HG03342 (cell line): ENCODE results near the gene EIF5A2.
A peak's percentile ranks its signal among the peaks of the same experiment; 100 is the strongest.
"Not testable (repeated sequence)": the region's sequence is repeated elsewhere in the genome, so short reads cannot be mapped to it uniquely, and the experiment has no call there.

Experiments
- ATAC-seq: cut with Tn5 transposase; IDR thresholded peaks from one replicate; pipeline ENCODE4 v1.9.1; 2021; ENCODE audit warnings: mild to moderate bottlenecking, moderate library complexity; ENCODE audit not compliant: unreplicated experiment

The EIF5A2 gene

DNA sequence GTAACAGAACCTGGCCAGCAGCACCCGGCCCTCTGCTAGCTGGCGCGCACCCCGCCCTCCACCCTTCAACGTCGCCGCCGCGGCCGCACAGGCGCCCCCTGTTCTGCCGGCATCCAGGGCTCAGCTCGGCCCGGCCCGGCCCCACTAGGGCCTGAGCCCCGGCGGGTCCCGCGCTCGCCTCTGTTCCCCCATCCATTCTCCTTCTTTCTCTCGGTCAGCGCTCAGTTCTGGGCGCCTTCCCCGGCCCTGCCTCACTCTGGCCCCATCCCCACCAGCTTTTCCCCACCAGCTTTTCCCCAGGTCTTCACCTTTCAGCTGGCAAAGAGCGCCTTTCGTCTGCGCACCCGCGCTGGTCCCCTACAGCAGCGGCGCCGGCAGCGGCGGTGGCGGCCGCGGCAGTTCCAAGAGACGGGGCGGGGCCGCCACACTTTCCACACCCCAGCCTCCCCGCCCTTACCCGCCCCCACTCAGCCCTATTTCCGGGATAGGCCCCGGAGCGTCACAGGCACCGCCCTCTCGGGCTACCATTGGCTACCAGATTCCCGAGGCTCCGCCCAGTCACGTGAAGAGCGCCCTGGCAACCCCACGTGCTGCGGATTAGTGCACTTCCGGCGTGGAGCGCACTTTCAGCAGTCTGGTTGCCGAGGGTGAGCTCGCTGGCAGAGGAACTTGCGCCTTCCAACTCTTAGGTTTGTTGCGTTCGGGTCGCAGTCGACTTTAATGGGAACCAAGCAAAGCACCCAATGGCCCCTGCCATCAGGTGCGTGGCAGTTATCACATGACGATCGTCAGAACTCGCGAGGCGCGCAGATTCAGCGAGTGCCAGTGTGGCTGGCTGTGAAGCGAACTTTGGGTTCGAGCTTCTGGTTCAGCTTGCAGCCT lies at the start of gene EIF5A2:
EIF5A2 (minus strand) TSS at position 403 of the 882 bp plus-strand sequence. CDS start 831 bp downstream, outside the sequence.
- ATAC-seq: peak; percentile 76

DNA sequence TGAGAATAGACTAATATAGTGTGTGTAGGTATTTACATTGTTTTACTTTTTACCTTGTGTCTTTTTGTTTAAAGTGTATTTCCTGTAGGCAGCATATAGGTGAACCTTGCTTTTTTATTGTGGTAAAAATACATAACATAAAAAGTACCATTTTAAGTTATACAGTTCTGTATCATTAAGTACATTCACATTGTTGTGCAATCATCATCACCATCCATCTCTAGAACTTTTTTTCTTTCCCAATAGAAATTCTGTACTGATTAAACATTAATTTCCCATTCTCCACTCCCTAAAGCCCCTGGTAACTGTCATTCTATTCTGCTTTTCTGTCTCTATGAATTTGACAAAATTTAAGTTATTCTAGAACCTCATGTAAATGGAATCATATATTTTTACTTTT lies 48.2 kb upstream of the EIF5A2 start:
- no peak for ATAC-seq

DNA sequence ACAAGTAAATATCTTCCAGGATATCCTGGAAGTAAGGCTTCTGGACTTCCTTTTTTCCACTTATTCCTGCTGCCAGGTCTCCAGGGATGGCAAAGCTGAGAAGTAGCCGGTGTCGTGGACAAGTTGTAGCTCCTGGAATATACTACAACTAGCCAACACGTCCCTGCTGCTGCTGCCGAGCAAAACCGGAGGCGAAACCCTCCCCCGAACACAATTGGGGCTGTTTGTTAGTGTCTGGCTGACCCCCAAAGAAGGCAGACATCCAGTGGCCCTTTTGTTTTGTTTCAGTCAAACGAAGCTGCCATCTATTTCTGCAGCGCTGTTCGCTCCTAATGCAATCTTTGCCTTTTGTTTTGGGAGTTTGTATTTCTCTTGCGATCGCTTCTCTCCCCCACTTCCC lies 45.3 kb upstream of the EIF5A2 start:
- no peak for ATAC-seq

DNA sequence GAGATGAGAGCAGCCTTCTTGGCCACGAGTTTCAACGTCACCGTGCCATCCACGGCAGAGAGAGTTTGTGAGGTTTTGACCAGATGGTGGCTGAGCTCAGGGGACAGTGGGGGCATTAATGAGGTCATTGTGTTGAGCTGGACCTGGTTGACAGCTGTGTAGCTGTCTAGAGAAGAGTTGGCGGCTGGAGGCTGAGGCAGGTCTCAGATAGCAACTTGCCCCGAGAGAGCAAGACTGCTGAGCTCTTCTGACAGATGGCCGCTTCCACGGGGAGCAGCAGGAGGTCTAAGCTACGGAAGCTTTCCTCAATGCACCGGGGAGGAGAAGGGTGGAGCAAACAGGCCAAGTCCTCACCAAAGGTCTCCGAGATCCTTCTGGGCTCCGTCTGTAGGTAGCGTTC lies 44.8 kb upstream of the EIF5A2 start:
- no peak for ATAC-seq

DNA sequence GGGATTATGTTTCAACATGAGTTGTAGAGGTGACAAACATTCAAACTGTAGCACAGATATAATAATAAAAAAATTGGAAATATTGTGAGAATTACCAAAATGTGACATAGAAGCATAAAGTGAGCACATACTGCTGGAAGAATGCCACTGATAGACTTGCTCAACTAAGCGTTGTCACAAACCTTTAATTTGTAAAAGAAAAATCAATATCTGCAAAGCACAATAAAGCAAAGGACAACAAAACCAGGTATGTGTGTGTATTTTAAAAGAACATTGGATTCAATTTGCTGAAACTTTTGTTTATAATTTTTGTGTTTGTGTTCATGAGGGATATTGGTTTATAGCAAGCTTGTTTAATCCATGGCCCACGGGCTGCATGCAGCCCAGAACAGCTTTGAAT lies 40.8 kb upstream of the EIF5A2 start:
- ATAC-seq: no peak

DNA sequence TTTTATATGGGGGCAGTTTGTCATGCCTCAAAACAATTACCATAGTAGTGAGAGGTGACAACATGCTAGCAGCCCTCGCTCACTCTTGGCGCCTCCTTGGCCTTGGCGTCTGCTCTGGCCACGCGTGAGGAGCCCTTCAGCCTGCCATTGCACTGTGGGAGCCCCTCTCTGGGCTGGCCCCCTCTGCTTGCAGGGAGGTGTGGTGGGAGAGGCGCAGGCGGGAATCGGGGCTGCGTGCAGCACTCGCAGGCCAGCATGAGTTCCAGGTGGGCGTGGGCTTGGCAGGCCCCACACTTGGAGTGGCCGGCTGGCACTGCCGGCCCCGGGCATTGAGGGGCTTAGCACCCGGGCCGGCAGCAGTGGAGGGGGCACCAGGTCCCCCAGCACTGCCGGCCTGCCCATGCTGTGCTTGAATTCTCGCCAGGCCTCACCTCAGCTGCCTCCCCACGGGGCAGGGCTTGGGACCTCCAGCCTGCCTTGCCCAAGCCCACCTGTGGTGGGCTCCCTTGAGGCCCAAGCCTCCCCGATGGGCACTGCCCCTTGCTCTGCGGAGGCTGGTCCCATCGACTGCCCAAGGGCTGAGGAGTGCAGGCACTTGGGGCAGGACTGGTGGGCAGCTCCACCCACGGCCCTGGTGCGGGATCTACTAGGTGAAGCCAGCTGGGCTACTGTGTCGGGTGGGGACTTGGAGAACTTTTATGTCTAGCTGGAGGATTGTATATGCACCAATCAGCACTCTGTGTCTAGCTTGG lies 38.8 kb upstream of the EIF5A2 start:
- no peak for ATAC-seq

DNA sequence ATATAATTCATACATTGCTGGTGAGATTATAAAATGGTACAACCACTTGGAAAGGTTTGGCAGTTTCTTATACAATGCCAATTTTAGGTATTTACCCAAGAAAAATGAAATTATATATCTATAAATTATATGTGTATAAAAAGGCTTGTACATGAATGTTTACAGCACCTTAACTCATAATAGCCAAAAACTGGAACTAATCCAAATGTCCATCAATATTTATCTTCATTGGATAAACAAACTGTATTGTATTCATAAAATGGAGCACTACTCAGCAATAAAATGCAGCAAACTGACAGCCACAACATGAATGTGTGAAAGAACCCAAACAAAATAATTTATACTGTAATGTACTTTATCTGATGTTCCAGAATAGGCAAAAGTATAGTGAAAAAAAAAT lies 33.6 kb upstream of the EIF5A2 start:
- no peak for ATAC-seq

DNA sequence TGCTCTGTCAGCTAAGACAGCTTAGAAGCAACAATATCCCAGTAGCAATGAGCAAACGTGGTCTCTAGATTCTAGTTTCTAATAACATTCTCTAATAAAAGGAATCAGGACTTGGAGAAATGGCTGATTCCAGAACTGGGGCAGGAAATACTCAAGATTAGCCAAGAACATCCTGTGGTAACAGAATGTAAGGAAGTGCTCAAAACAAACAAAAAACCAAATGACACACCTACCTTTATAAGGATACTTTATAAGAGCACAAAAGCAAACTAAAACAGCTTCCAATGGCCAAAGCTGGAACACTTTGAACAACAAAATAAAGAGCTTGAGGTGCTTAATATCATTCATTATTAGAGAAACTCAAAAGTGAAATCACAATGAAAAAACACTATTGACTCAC lies 33.1 kb upstream of the EIF5A2 start:
- ATAC-seq: no peak

DNA sequence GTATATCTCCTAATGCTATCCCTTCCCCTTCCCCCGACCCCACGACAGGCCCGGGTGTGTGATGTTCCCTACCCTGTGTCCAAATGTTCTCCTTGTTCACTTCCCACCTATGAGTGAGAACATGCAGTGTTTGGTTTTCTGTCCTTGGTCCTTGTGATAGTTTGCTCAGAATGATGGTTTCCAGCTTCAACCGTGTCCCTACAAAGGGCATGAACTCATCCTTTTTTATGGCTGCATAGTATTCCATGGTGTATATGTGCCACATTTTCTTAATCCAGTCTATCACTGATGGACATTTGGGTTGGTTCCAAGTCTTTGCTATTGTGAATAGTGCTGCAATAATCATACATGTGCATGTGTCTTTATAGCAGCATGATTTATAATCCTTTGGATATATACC lies 24.6 kb upstream of the EIF5A2 start:
- ATAC-seq: not testable (repeated sequence)

DNA sequence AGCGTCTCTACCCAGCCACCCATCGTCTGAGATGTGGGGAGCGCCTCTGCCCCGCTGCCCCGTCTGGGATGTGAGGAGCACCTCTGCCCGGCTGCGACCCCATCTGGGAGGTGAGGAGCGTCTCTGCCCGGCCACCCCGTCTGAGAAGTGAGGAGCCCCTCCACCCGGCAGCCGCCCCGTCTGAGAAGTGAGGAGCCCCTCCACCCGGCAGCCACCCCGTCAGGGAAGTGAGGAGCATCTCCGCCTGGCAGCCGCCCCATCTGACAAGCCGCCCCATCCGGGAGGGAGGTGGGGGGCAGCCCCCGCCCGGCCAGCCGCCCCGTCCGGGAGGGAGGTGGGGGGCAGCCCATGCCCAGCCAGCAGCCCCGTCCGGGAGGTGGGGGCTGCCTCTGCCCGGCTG lies 15.1 kb upstream of the EIF5A2 start:
- ATAC-seq: not testable (repeated sequence)

DNA sequence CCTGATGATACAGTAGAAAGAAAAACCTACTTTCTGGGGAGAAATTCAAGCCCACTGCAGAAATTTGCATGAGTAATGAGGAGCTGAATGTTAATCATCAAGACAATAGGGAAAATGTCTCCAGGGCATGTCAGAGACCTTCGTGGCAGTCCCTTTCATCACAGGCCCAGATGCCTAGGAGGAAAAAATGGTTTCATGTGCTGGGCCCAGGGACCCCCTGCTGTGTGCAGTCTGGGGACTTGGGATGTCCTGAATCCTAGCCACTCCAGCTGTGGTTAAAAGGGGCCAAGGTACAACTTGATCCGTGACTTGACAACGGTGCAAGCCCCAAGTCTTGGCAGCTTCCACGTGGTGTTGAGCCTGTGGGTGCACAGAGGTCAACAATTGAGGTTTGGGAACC lies 10.3 kb upstream of the EIF5A2 start:
- ATAC-seq: no peak

DNA sequence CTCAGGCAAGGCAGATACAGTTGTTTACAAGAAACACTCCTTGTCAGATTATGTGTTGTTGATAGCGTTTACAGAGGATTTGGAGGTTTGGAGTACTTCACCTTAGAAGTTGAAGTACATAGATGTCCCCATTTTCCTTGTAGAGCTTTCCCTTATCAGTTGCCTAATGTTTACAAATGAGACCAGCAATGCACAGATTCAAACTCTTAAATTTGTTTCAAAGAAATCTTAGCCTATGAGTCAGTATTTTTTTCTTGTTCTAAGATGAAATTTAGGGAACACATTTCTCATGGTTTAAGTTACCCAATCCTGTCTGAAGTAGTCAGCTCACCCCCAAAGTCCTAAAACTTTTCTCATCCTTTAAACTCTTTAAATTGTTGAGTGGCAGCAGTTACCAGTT lies 6.3 kb upstream of the EIF5A2 start:
- ATAC-seq: no peak

DNA sequence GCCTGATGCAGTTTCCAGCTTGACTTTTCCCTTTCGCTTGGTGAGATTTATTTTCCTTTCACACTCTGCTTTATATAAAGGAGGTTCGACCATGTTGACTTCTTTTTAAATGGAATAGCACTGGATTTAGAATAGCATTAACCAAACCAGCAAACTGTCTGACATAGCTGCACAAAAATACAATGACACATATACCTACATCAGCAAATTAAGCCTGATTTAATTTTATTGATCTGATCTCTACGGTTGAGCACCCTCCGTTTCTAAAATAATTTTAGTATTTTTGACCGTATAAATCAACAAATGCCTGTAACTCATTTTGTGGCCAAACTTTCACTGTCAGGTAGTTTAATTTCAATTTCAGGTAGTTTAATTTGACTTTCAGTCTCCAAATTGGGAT lies 5.8 kb upstream of the EIF5A2 start:
- no peak for ATAC-seq

DNA sequence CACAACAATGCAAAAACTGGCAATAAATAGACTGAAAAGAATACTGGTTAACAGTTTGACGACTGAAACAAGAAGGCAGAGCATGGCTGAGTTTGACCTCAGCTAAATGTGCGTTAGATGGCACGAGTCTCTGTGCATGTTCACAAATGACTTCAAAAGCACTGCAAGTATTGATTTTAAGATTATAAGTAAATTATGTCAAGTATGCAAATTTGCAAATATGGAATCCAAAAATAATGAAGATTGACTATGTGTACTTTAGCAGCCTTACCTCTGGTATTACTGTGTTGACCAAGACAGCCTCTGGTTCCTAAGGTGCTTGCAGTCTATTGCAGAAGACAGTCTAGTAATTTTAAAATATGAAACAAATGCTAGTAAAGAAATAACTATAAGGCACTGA lies 2.6 kb upstream of the EIF5A2 start:
- ATAC-seq: no peak

DNA sequence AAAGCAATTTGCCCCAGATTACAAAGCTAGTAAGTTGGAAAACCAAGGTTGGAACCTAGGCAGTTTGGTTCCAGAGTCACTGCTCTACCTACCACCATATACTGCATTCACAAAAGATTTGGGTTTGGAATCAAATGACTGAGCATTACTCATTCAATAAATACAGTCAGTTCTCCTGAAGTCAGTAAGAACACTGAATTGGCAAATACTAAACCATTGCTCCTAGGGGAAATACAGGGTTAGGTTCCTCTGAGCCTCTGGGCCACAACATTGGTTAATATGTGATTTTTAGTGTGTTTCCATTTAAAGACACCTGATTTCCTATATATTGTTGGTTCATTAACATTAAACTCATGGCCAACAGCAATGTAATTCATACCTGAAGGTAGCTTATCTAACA lies 2.1 kb upstream of the EIF5A2 start:
- ATAC-seq: no peak

DNA sequence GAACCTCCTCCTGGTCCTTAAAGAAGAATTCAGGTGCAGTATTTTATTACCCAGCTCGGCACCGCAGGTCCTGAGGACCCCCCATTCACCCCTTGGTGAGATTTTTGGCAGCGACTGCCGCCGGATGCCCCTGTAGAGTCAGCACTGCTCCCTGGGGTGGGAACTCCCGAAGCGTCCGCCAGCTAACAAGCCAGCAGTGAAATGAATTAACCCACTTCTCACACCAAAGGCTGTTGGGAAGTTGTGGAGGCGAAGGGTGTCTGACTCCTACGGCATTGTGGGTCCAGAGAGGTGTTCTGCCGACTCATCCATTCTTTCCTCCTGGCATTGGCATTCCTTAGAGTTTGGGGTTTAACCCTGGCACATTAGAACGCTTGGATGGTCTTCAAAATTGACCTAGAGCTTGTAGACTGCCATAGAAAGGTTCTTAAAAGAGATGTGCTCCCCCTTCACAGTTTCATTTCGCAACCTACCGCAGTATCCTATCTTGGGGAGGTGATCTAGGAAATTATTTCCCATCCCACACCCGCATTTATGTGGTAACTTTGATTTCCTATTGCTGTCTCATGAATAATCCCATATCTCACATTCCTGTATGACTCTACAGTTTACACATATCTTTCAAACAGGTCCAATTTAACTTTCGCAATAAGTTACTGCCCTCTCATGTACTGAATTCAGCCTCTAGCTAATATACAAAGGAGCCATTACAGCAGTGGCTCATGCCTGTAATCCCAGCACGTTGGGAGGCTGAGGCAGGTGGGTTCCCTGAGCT lies 879 bp upstream of the EIF5A2 start:
- ATAC-seq: no peak

DNA sequence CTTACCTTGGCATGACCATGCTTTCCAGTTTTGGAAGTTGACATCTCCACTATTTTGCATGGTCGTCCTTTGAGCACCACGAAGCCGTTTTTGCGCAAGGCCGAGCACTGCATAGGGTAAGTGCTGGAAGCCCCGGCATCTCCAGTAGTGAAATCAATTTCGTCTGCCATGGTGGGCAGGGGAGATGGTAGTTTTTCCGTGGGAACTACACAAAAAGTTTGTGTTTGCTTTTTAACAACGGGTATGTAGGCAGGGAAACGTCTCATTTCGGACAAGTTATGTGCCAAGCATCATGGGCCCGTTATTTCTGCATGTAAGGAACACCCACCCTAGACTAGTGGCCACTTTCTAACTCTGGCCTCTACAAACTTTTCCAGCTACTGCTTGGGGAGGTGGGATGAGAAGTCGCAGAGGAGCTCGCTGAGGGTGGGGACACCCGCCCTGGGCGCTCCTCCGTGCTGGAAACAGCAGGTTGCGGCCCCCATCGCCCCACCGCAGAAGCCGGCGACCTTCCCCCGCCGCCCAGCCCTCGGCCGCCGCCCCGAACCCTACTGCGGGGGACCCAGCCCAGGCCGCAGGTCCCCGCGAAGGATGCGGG lies 701 bp downstream of the EIF5A2 start:
- no peak for ATAC-seq

DNA sequence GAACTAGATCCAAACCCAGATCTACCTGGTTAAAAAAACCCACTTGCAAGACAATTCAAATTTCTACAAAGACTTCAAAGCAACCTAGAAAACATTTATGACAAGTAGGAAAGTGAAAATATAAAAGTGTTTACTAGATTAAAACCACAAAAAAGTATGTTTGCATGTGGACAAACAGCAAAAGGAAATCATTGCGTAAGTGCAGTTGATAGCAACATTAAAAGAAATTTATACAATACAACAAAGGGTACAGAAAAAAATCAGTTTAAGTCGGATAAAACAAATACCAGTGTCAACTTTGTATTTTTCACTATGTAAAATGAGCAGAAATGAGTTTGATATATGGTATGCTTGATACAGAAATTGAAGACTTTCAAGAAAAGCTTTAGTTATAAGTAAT lies 2.6 kb downstream of the EIF5A2 start:
- no peak for ATAC-seq

DNA sequence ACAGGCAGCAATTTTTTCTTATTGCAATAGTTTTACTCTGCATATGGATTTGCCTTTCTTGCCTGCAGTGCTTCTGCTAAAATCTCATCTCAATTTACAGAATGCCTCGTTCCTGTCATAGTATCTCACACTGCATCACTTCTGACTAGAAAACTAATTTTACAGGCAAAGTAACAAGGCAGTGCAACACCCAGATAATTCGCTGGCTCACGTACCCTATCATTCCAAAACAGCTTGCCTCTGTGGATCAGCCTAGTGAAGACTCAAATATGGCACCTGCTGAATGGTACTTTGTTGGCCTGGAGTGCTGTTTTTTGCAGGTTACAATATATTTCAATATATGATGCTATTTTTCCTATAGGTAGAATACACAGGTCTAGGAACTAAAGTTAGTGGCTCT lies 5.3 kb downstream of the EIF5A2 start:
- ATAC-seq: no peak

DNA sequence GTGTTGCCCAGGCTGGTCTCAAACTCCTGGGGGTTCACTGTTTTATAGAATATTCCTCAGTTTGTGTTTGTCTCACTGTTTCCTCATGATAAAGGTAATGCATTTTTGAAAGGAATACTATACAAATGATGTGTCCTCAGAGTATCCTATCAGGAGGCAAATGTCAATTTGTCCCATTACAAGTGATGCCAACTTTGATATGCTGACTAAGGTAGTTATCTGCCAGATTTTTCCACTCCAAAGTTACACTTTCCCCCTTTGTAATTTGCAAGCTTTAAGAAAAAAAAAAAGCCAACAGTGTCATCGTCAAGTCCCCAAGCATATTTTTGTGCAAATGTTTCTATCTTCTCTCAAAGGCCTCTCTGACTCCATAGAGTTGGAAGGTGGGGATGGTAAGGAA lies 9.0 kb downstream of the EIF5A2 start:
- ATAC-seq: no peak

DNA sequence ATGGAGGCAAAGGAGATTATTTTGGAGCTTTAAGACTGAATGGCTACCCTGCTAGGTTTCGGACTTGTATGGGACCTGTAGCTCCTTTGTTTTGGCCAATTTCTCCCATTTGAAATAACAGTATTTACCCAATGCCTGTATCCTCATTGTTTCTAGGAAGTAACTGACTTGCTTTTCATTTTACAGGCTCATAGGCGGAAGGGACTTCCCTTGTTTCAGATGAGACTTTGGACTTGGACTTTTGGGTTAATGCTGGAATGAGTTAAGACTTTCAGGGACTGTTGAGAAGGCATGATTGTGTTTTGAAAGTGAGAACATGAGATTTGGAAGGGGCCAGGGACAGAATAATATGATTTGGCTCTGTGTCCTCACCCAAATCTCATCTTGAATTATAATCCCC lies 10.5 kb downstream of the EIF5A2 start:
- no peak for ATAC-seq
